Measurements from ENCODE around the gene CERK. TPM values are rescaled to one million over a fixed set of nuclear protein-coding genes. Genes with fewer than 3 reads are reported as not detected.
"Not testable (repeated sequence)": the region's sequence is repeated elsewhere in the genome, so short reads cannot be mapped to it uniquely, and the experiment has no call there.

The CERK gene
- total RNA-seq, 1 experiment from 2014 or later, result 11.6 TPM

DNA sequence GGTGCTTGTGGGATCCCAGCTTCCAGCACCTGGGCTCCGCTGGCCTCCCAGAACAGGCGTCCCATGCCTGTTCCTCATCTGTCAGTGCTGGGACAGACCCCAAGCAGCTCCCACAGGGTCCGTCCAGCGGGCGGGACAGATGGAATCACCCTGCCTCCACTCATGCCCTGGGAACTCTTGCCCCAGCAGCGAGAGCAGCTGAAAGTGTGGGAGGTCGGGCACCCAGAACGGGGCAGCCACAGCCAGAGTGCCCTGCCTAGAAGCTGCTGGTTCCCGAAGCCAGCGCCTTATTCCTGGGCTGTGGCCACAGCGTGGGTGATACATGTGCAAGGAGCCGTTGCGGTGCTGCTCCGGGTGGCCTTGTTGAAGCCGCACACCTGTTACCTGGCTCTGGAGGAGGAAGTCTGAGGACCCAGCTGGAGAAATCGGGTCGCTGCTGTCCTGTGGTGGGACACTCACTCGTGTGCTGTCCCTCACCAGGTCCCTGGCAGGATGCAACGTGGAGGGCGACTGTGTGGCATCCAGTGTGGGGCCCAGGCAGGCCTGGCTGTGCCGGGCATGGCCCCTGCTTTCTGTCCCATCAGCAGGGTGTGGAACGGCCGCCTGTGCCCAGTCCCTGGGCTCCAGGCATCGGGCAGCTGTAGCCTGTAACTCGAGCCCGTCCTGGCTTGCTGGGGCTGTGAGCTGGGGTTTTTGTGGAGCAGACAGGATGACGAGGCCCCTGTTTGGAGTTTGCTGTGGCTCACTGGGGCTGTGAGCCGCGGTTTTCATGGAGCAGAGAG is 101.6 kb downstream of the CERK start:
- CTCF ChIA-PET, result interaction anchor here (0.6 kb wide), 2 partner anchors 244 to 251 kb away, joined by 3 read pairs; no protein-coding TSS in a partner anchor
- H3K27me3 Mint-ChIP-seq (ENCODE audit: insufficient read depth, unreplicated experiment), result no peaks in the 10 kb centered on the region
- H3K9me3 Mint-ChIP-seq (ENCODE audit: unreplicated experiment), result no peaks in the 10 kb centered on the region
- TF ChIP-seq, protein P1, sequence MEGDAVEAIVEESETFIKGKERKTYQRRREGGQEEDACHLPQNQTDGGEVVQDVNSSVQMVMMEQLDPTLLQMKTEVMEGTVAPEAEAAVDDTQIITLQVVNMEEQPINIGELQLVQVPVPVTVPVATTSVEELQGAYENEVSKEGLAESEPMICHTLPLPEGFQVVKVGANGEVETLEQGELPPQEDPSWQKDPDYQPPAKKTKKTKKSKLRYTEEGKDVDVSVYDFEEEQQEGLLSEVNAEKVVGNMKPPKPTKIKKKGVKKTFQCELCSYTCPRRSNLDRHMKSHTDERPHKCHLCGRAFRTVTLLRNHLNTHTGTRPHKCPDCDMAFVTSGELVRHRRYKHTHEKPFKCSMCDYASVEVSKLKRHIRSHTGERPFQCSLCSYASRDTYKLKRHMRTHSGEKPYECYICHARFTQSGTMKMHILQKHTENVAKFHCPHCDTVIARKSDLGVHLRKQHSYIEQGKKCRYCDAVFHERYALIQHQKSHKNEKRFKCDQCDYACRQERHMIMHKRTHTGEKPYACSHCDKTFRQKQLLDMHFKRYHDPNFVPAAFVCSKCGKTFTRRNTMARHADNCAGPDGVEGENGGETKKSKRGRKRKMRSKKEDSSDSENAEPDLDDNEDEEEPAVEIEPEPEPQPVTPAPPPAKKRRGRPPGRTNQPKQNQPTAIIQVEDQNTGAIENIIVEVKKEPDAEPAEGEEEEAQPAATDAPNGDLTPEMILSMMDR (IDR thresholded peaks at IDR 0.05; ENCODE audit: unreplicated experiment), result no peak
- no peak overlapping the region for H3K4me3 Mint-ChIP-seq (ENCODE audit: unreplicated experiment)
- POLR2A ChIA-PET, result interaction anchor here (0.5 to 0.6 kb wide), 2 partner anchors 18 to 113 kb away, joined by 3 read pairs; no protein-coding TSS in a partner anchor
- no peak for DNase-seq (ENCODE audit: unreplicated experiment)
- H3K36me3 Mint-ChIP-seq (ENCODE audit: insufficient read depth, unreplicated experiment), result peaks cover 3% of the 10 kb centered on the region
- no TSS peak for BruUV-seq (replicated peaks)
- H3K4me1 Mint-ChIP-seq (ENCODE audit: insufficient read depth, unreplicated experiment), result peaks cover 7% of the 10 kb centered on the region
- intact Hi-C loops (cut with micrococcal nuclease), result no loop called here
- no peak overlapping the region for H3K27ac Mint-ChIP-seq (ENCODE audit: low read depth, unreplicated experiment)

DNA sequence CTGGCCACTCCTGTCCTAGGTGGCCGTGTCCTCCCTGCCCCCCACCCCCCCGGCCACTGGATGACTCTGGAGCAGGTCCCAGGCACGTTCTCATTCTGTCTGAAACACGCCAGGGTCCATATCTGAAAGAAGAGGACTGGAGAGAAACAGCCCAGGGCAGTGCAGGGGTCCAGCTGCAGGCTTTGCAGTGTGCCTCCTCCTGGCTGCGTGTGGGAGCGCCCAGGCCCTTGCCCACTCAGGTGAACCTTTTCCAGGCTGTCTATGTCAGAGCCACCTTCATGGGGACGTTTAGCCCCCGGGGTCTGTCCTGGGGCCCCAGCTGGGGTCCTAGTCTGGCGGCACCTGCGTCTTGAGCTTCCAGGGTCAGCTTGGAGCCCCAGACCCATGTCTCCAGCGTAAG is 102.3 kb downstream of the CERK start:
- POLR2A ChIA-PET, result interaction anchor here (0.5 to 0.7 kb wide), 2 partner anchors 46 to 113 kb away, joined by 3 to 4 read pairs; no protein-coding TSS in a partner anchor
- intact Hi-C loops (cut with micrococcal nuclease), result no loop called here
- CTCF ChIA-PET, result interaction anchor here (0.6 kb wide), 2 partner anchors 243 to 250 kb away, joined by 3 read pairs; no protein-coding TSS in a partner anchor
- Mint-ChIP-seq H3K36me3 (ENCODE audit: insufficient read depth, unreplicated experiment) (no peaks in the 10 kb centered on the region), H3K4me3 (ENCODE audit: unreplicated experiment) (no peak overlapping the region), H3K4me1 (ENCODE audit: insufficient read depth, unreplicated experiment) (peaks cover 7% of the 10 kb centered on the region), H3K9me3 (ENCODE audit: unreplicated experiment) (no peaks in the 10 kb centered on the region), H3K27me3 (ENCODE audit: insufficient read depth, unreplicated experiment) (no peaks in the 10 kb centered on the region), H3K27ac (ENCODE audit: low read depth, unreplicated experiment) (no peak overlapping the region)
- no peak for DNase-seq (ENCODE audit: unreplicated experiment)
- TF ChIP-seq, protein P1 (IDR thresholded peaks at IDR 0.05; ENCODE audit: unreplicated experiment), result no peak
- no TSS peak for BruUV-seq (replicated peaks)

DNA sequence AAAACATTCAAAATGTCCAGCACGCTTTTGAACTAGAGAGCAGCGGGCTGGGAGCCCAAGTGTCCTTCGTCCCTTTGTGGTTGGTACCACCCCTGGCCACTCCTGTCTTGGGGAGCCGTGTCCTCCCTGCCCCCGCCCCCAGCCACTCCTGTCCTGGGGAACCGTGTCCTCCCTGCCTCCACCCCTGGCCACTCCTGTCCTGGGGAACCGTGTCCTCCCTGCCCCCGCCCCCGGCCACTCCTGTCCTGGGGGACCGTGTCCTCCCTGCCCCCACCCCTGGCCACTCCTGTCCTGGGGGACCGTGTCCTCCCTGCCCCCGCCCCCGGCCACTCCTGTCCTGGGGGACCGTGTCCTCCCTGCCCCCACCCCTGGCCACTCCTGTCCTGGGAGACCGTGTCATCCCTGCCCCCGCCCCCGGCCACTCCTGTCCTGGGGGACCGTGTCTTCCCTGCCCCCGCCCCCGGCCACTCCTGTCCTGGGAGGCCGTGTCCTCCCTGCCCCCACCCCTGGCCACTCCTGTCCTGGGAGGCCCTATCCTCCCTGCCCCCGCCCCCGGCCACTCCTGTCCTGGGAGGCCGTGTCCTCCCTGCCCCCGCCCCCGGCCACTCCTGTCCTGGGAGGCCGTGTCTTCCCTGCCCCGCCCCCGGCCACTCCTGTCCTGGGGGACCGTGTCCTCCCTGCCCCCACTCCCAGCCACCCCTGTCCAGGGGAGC is 102.9 kb downstream of the CERK start:
- H3K36me3 Mint-ChIP-seq (ENCODE audit: insufficient read depth, unreplicated experiment); H3K9me3 Mint-ChIP-seq (ENCODE audit: unreplicated experiment); BruUV-seq (replicated peaks); H3K4me1 Mint-ChIP-seq (ENCODE audit: insufficient read depth, unreplicated experiment); H3K27me3 Mint-ChIP-seq (ENCODE audit: insufficient read depth, unreplicated experiment); intact Hi-C loops (cut with micrococcal nuclease); CTCF ChIA-PET; DNase-seq (ENCODE audit: unreplicated experiment); H3K27ac Mint-ChIP-seq (ENCODE audit: low read depth, unreplicated experiment): not testable (repeated sequence)
- peak overlapping the region; percentile 35 for H3K4me3 Mint-ChIP-seq (ENCODE audit: unreplicated experiment)
- POLR2A ChIA-PET, result interaction anchor here (0.7 kb wide), 1 partner anchor 46 kb away, joined by 4 read pairs; no protein-coding TSS in a partner anchor

Other genes with a start within 250 kb of the CERK start
- gene CELSR1, start 200.6 kb downstream of the CERK start, total RNA-seq (2022), result 49.1 and 69.2 TPM in 2 replicates
- 15.6 and 23.7 TPM in 2 replicates for gene GRAMD4, start 117.9 kb downstream of the CERK start, total RNA-seq (2022)
- gene TBC1D22A, start 24.4 kb upstream of the CERK start, total RNA-seq (2022), result 26.0 and 27.7 TPM in 2 replicates

All from MCF 10A (cell line).